HepG2 (cell line): ENCODE results near the gene TOP1. TPM values are rescaled to one million over a fixed set of nuclear protein-coding genes. Genes with fewer than 3 reads are reported as not detected.

Experiments
- ATF1 ChIP-seq: IDR thresholded peaks from 2 replicates; pipeline ENCODE4 v1.6.1; 2016; ENCODE audit warnings: mild to moderate bottlenecking, control low read depth
- CREB3 ChIP-seq: sonication (generic); formaldehyde crosslinking; IDR thresholded peaks from 2 replicates; pipeline ENCODE4 v1.5.0; 2020; ENCODE audit warnings: missing genetic modification reagents
- GABPB1 ChIP-seq: IDR thresholded peaks from 2 replicates; pipeline ENCODE4 v1.6.1; 2016; ENCODE audit warnings: mild to moderate bottlenecking, missing genetic modification reagents, moderate library complexity, missing compliant biosample characterization
- GATAD1 ChIP-seq: IDR thresholded peaks from 2 replicates; pipeline ENCODE4 v1.6.1; 2016; ENCODE audit warnings: missing genetic modification reagents, missing compliant biosample characterization
- KDM3A ChIP-seq: IDR thresholded peaks from 2 replicates; pipeline ENCODE4 v1.6.1; 2018; ENCODE audit warnings: low read depth, missing compliant biosample characterization
- NFE2L1 ChIP-seq: sonication (generic); formaldehyde crosslinking; IDR thresholded peaks from 2 replicates; pipeline ENCODE4 v1.4.0; 2020; ENCODE audit warnings: missing genetic modification reagents, mild to moderate bottlenecking, borderline replicate concordance
- PCBP2 ChIP-seq: fragments of 200-400 bp; formaldehyde crosslinking; optimal IDR thresholded peaks from 2 replicates; pipeline ENCODE3; 2018; ENCODE audit warnings: low read length, low read depth; ENCODE audit not compliant: poor library complexity, severe bottlenecking
- PHF5A ChIP-seq: IDR thresholded peaks from one replicate; pipeline ENCODE4 v1.6.1; 2018; ENCODE audit warnings: low read depth, missing genetic modification reagents; ENCODE audit not compliant: unreplicated experiment
- TAF15 ChIP-seq: fragments of 200-400 bp; formaldehyde crosslinking; IDR thresholded peaks from one replicate; pipeline ENCODE4 v1.6.1; 2018; ENCODE audit warnings: mild to moderate bottlenecking, low read depth, low read length; ENCODE audit not compliant: poor library complexity, severe bottlenecking
- TRIM22 ChIP-seq: fragments of 450-650 bp; IDR thresholded peaks from 2 replicates; pipeline ENCODE4 v1.6.1; 2017
- ZKSCAN8 ChIP-seq: IDR thresholded peaks from 2 replicates; pipeline ENCODE4 v1.6.1; 2016; ENCODE audit warnings: borderline replicate concordance, missing genetic modification reagents, missing compliant biosample characterization
- ZNF570 ChIP-seq: sonication (generic); formaldehyde crosslinking; IDR thresholded peaks from 2 replicates; pipeline ENCODE4 v1.4.0; 2020; ENCODE audit warnings: mild to moderate bottlenecking, missing genetic modification reagents, borderline replicate concordance
- ZNF607 ChIP-seq: sonication (generic); formaldehyde crosslinking; IDR thresholded peaks from 2 replicates; pipeline ENCODE4 v1.5.1; 2020; ENCODE audit warnings: missing genetic modification reagents, mild to moderate bottlenecking, borderline replicate concordance
- ZNF652 ChIP-seq: IDR thresholded peaks from 2 replicates; pipeline ENCODE4 v1.6.1; 2016; ENCODE audit warnings: low read depth, borderline replicate concordance
- ZNF709 ChIP-seq: sonication (generic); formaldehyde crosslinking; IDR thresholded peaks from 2 replicates; pipeline ENCODE4 v1.5.0; 2020; ENCODE audit warnings: mild to moderate bottlenecking, missing genetic modification reagents
- ZNF781 ChIP-seq: sonication (generic); formaldehyde crosslinking; IDR thresholded peaks from 2 replicates; pipeline ENCODE4 v1.5.1; 2020; ENCODE audit warnings: borderline replicate concordance, mild to moderate bottlenecking, missing genetic modification reagents; ENCODE audit errors: not compliant biosample characterization
- ZNF891 ChIP-seq: sonication (generic); formaldehyde crosslinking; IDR thresholded peaks from 2 replicates; pipeline ENCODE4 v1.5.0; 2020; ENCODE audit warnings: mild to moderate bottlenecking, missing genetic modification reagents
- polyA plus RNA-seq, 8 experiments: library from polyadenylated mRNA; depleted of rRNA in 3 of 8; stranded (reverse) in 7 of 8; unstranded in 1 of 8; fragments of >200 nt; fragmentation: Illumina TruSeq in 4 of 8; extraction: Trizol in 4 of 8; gene quantifications; 2 replicates each; pipeline versions ENCODE4 v1.2.1 to v1.2.3, GENCODE V29; 2011 to 2016; ENCODE audit warnings: low read depth in 4 of 8, missing spikeins in 1 of 8, mixed read lengths in 1 of 8; ENCODE audit not compliant: insufficient read depth in 1 of 8
- total RNA-seq, 5 experiments: library from RNA; depleted of rRNA; stranded (reverse); fragments of >200 nt; fragmentation: Illumina TruSeq; extraction: Trizol; gene quantifications; 2 replicates each; pipeline ENCODE4 v1.2.3, GENCODE V29; 2016; ENCODE audit warnings: low read depth in 1 of 5
- TF ChIP-seq, protein P1 (sequence below): sonication (generic); formaldehyde crosslinking; IDR thresholded peaks from 2 replicates; pipeline ENCODE4 v1.4.0; 2020; ENCODE audit warnings: missing genetic modification reagents, borderline replicate concordance
- TF ChIP-seq, protein P2 (sequence below): IDR thresholded peaks from 2 replicates; pipeline ENCODE4 v1.6.1; 2012; ENCODE audit warnings: low read length, improper control_type of control experiment

The TOP1 gene
- total and polyA plus RNA-seq, 2 of the 13 experiments (the other 11 are each of a cell fraction or from before 2014, with no cell fraction given), result 10.2 to 19.4 TPM

- TF ChIP-seq, protein P1, sequence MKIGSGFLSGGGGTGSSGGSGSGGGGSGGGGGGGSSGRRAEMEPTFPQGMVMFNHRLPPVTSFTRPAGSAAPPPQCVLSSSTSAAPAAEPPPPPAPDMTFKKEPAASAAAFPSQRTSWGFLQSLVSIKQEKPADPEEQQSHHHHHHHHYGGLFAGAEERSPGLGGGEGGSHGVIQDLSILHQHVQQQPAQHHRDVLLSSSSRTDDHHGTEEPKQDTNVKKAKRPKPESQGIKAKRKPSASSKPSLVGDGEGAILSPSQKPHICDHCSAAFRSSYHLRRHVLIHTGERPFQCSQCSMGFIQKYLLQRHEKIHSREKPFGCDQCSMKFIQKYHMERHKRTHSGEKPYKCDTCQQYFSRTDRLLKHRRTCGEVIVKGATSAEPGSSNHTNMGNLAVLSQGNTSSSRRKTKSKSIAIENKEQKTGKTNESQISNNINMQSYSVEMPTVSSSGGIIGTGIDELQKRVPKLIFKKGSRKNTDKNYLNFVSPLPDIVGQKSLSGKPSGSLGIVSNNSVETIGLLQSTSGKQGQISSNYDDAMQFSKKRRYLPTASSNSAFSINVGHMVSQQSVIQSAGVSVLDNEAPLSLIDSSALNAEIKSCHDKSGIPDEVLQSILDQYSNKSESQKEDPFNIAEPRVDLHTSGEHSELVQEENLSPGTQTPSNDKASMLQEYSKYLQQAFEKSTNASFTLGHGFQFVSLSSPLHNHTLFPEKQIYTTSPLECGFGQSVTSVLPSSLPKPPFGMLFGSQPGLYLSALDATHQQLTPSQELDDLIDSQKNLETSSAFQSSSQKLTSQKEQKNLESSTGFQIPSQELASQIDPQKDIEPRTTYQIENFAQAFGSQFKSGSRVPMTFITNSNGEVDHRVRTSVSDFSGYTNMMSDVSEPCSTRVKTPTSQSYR, result no peak
- TF ChIP-seq CREB3 (CRISPR knock-in tag) (no peak), ATF1 (CRISPR knock-in tag) (no peak), ZNF607 (CRISPR knock-in tag) (no peak), NFE2L1 (CRISPR knock-in tag) (no peak), ZNF570 (CRISPR knock-in tag) (no peak), ZNF652 (CRISPR knock-in tag) (no peak), PCBP2 (no peak), GABPB1 (CRISPR knock-in tag) (no peak), KDM3A (CRISPR knock-in tag) (no peak), PHF5A (no peak), ZNF709 (CRISPR knock-in tag) (no peak), TAF15 (no peak), ZNF891 (CRISPR knock-in tag) (no peak), ZNF781 (CRISPR knock-in tag) (peak; percentile 10), ZKSCAN8 (CRISPR knock-in tag) (no peak), TRIM22 (no peak), GATAD1 (CRISPR knock-in tag) (no peak)
- TF ChIP-seq, protein P2, sequence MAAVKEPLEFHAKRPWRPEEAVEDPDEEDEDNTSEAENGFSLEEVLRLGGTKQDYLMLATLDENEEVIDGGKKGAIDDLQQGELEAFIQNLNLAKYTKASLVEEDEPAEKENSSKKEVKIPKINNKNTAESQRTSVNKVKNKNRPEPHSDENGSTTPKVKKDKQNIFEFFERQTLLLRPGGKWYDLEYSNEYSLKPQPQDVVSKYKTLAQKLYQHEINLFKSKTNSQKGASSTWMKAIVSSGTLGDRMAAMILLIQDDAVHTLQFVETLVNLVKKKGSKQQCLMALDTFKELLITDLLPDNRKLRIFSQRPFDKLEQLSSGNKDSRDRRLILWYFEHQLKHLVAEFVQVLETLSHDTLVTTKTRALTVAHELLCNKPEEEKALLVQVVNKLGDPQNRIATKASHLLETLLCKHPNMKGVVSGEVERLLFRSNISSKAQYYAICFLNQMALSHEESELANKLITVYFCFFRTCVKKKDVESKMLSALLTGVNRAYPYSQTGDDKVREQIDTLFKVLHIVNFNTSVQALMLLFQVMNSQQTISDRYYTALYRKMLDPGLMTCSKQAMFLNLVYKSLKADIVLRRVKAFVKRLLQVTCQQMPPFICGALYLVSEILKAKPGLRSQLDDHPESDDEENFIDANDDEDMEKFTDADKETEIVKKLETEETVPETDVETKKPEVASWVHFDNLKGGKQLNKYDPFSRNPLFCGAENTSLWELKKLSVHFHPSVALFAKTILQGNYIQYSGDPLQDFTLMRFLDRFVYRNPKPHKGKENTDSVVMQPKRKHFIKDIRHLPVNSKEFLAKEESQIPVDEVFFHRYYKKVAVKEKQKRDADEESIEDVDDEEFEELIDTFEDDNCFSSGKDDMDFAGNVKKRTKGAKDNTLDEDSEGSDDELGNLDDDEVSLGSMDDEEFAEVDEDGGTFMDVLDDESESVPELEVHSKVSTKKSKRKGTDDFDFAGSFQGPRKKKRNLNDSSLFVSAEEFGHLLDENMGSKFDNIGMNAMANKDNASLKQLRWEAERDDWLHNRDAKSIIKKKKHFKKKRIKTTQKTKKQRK, result no peak
These were observed 97.2 kb downstream of the TOP1 start (continued) for GRCh38 chr20:41125530-41126457.
